Activated CD4-positive, alpha-beta memory T cell treated with anti-CD3 and anti-CD28 coated beads, Interleukin-2, amount 10 ng/mL, durations not matched to agents 7 days and 5 days (primary cell): ENCODE results near the gene CLEC16A. TPM values are rescaled to one million over a fixed set of nuclear protein-coding genes. Genes with fewer than 3 reads are reported as not detected.

Experiments used
- CTCF ChIA-PET: fragments of 350-600 bp; sonication (Branson Sonifier 250); formaldehyde crosslinking; loops from one replicate; lab custom pipeline; 2021; ENCODE audit warnings: antibody characterized with exemption, inconsistent platforms; lab: Charles Lee
- POLR2A ChIA-PET: fragments of 350-600 bp; sonication (Branson Sonifier 250); formaldehyde crosslinking; loops from one replicate; lab custom pipeline; 2021; ENCODE audit warnings: antibody characterized with exemption; lab: Charles Lee
- DNase-seq: peaks from one replicate; pipeline ENCODE4 v3.0.0-alpha.2; 2020
- H3K27ac Mint-ChIP-seq: one replicate; pipeline ENCODE4 v1.8.0; 2021; ENCODE audit warnings: mild to moderate bottlenecking, mixed read lengths
- H3K27me3 Mint-ChIP-seq: one replicate; pipeline ENCODE4 v1.8.0; 2021; ENCODE audit warnings: mixed read lengths
- H3K36me3 Mint-ChIP-seq: one replicate; pipeline ENCODE4 v1.8.0; 2021; ENCODE audit warnings: low read depth, mixed read lengths
- H3K4me1 Mint-ChIP-seq: one replicate; pipeline ENCODE4 v1.8.0; 2021; ENCODE audit warnings: mixed read lengths
- H3K4me3 Mint-ChIP-seq: one replicate; pipeline ENCODE4 v1.8.0; 2021; ENCODE audit warnings: mild to moderate bottlenecking, mixed read lengths
- H3K9me3 Mint-ChIP-seq: one replicate; pipeline ENCODE4 v1.8.0; 2021; ENCODE audit warnings: mixed read lengths
- total RNA-seq, 2 experiments: library from RNA; stranded (reverse); gene quantifications; one replicate each; pipeline ENCODE4 v1.2.3, GENCODE V29; 2021

The CLEC16A gene
- total RNA-seq, 2 experiments from 2014 or later = 30.3 to 32.4 TPM

DNA sequence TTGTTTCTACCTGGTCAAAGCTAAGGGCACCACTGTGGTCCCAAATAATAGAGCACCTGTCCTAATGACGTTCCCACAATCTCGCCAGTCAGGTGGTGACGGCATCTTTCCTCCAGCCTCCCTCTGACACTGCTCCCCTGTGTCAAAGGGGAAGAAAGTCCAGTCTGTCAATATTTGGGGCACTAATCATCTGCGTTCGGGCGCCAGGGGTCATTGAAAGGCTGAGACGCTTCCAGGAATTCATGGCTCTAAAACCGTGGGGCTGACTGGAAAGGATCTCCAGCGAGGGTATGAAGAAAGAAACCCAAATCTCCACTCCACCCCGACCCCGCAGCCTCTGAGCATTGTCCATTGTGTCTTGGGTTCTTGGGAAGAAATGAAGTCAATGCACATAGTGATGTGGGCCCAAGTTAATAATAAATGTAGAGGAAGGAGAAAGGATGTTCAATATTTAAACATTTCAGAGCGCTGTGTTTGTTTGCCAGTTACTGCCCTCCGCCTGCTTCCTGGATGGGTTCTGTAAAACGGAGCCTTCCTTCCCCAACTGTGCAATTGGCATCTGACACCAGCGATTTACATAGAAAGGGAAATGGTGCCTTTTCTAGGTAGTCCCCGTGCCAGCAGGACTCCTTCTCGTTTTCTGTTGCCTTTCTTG, 208.4 kb downstream of the CLEC16A start:
- no peak for DNase-seq
- Mint-ChIP-seq H3K9me3 (no peaks in the 10 kb centered on the region), H3K36me3 (peaks cover 23% of the 10 kb centered on the region), H3K27me3 (no peaks in the 10 kb centered on the region), H3K27ac (no peak overlapping the region), H3K4me1 (peaks cover 50% of the 10 kb centered on the region), H3K4me3 (no peak overlapping the region)
- CTCF ChIA-PET = no interaction called here
- POLR2A ChIA-PET = interaction anchor here (1.2 to 1.7 kb wide), 3 partner anchors 9 to 101 kb away, joined by 3 to 5 read pairs (median 3); no protein-coding TSS in a partner anchor

DNA sequence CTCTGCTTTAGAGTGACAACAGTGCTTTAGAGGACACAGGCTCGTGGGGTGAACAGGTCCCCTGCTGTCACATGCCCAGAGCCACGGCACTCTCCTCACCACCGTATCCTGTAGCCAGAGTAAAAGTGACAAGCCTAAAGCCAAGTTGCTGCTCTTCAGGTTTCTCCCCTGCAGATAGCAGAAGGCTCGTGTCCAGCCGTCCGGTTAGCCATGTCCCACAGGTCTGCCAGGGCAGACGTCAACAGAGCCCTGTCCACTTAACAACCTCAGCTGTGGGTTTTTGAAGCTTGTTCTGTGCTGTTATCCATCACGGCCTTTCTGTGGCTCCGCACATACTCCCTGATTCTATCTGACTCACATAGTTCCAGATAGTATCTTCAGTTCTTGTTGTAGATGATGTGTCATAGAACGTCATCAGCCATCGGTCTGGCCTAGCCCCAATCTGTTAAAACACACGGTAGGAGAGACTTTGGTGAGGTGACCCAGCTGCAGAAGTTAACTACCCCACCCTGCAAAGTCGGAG, 211.0 kb downstream of the CLEC16A start:
- Mint-ChIP-seq H3K4me3 (no peak overlapping the region), H3K27me3 (no peaks in the 10 kb centered on the region), H3K27ac (peak overlapping the region; percentile 72), H3K9me3 (peaks cover 2% of the 10 kb centered on the region), H3K4me1 (peaks cover 67% of the 10 kb centered on the region), H3K36me3 (peaks cover 29% of the 10 kb centered on the region)
- POLR2A ChIA-PET = interaction anchor here (1.0 kb wide), 1 partner anchor 78 kb away, joined by 3 read pairs; no protein-coding TSS in a partner anchor
- DNase-seq = peak; percentile 35
- CTCF ChIA-PET = interaction anchor here (0.6 kb wide), 1 partner anchor 56 kb away, joined by 3 read pairs; no protein-coding TSS in a partner anchor

DNA sequence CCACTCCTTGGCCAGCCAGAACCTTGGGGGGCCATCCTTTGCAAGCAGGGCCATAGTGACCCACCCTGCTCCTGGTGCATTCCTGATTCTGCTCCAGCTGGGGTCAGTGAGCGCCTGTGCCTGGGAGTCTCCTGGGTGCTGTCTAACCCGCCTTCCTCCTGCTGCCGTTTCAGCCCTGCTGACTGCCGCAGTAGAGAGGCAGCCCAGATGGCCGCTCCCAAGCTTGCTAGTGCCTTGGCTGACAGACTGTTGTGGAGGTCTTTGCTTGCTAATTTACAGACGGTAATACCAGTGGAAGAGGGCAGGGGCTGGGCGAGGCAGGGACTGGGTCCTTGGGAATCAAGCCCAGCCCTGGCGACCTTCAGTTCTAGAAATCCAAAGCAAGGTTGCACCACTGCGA, 212.0 kb downstream of the CLEC16A start:
- ChIA-PET CTCF (no interaction called here), POLR2A (interaction anchor here (1.0 kb wide), 2 partner anchors 8 to 69 kb away, joined by 3 read pairs; no protein-coding TSS in a partner anchor)
- Mint-ChIP-seq H3K4me1 (peaks cover 77% of the 10 kb centered on the region), H3K27ac (no peak overlapping the region), H3K9me3 (peaks cover 8% of the 10 kb centered on the region), H3K27me3 (no peaks in the 10 kb centered on the region), H3K4me3 (no peak overlapping the region), H3K36me3 (peaks cover 32% of the 10 kb centered on the region)
- DNase-seq = no peak

DNA sequence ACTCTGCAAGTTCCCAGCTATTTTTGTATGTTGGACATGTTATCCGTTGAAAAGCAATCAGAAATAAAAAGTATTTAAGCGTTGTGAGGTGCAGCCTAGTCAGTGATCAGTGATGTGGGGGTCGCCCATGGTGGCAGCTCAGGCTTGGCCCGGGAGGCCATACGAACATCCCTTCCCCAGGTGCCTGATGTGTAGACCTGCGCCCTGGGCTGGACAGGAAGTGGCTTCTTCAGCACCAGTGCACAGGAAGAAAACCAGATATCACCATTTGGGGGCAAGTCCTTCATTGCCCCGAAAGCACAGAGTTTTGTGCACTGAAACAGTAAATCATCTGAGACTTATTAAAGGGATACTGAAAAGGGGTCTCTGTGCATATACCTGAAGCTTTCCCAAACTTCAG, 212.8 kb downstream of the CLEC16A start:
- Mint-ChIP-seq H3K9me3 (peaks cover 8% of the 10 kb centered on the region), H3K36me3 (peaks cover 32% of the 10 kb centered on the region), H3K4me1 (peaks cover 82% of the 10 kb centered on the region), H3K27me3 (no peaks in the 10 kb centered on the region), H3K4me3 (no peak overlapping the region), H3K27ac (peak overlapping the region; percentile 54)
- ChIA-PET POLR2A (interaction anchor here (1.0 kb wide), 2 partner anchors 8 to 68 kb away, joined by 3 read pairs; no protein-coding TSS in a partner anchor), CTCF (no interaction called here)
- DNase-seq = no peak

DNA sequence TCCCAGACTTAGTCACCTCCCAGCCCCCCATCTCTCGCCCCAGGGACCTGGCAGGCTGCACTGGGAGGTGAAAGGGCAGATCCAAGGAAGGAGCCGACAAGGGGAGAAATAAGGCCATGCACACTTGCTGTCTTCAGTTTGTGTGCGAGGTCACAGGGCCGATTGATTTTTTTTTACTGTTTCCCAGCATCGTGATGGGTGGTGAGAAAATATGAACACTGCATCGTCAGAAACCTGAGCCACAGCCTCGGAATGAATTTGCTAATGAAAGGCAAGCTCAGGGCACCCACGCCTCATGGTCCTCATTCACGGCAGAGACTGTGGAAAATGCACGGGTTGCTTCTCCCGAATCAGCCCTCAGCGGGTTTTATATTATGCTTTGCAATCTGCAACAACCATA, 213.7 kb downstream of the CLEC16A start:
- peaks cover 32% of the 10 kb centered on the region for H3K36me3 Mint-ChIP-seq
- peaks cover 84% of the 10 kb centered on the region for H3K4me1 Mint-ChIP-seq

DNA sequence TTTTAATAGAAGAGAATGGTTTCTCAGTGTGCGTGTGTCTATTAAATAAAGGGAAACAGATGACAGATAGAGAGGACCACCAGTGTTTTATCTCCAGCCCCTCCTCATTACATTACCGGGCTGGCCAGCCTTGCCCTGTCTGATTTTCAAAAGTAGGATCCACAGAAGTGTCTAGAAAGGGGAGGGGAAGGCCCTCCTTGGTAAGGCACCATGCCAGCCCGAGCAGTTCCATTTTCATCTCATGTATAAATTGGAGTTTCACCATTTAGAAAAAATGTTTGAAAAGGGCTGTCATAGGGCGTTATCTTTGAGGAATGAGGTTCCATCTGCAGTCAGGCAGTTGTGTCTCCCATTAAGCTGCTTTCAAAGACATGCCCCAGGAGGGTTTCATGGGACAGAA, 214.9 kb downstream of the CLEC16A start:
- no peak overlapping the region for H3K27ac Mint-ChIP-seq
- peaks cover 37% of the 10 kb centered on the region for H3K36me3 Mint-ChIP-seq
- H3K4me1 Mint-ChIP-seq = peaks cover 84% of the 10 kb centered on the region
- DNase-seq = no peak
- H3K27me3 Mint-ChIP-seq = no peaks in the 10 kb centered on the region
- H3K9me3 Mint-ChIP-seq = peaks cover 8% of the 10 kb centered on the region
- ChIA-PET CTCF (interaction anchor here (1.0 to 3.5 kb wide), 6 partner anchors 52 to 187 kb away, joined by 3 to 19 read pairs (median 4); partner anchors contain the start of gene SOCS1), POLR2A (interaction anchor here (0.9 to 5.1 kb wide), 5 partner anchors 58 to 107 kb away, joined by 4 to 28 read pairs (median 19); partner anchors contain the start of gene SOCS1)
- no peak overlapping the region for H3K4me3 Mint-ChIP-seq

More for the DNA sequence above, 213.7 kb downstream of the CLEC16A start:
- Mint-ChIP-seq H3K27ac (no peak overlapping the region), H3K27me3 (no peaks in the 10 kb centered on the region), H3K4me3 (no peak overlapping the region), H3K9me3 (peaks cover 8% of the 10 kb centered on the region)
- ChIA-PET POLR2A (interaction anchor here (0.9 kb wide), 1 partner anchor 97 kb away, joined by 4 read pairs; the partner anchor contains the start of gene SOCS1), CTCF (no interaction called here)
- no peak for DNase-seq

DNA sequence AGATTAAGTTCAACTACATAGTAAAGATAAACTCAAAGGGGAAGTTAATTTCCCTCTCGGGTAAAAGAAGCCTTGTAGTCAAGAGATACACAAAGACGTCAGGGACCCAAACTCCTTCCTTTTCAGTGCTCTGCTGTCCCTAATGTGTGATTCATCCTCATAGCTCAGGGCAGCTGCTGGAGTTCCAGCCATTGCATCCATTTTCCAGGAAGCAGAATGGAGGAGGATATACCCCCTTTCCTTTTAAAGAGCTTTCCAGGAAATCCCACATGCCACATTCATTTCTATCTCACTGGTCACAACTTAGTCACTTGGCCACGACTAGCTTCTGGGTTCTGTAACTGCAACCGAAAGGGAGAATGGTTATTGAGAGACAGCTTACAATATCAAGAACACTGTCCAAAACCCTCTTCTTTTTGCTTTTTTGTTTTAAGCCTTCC, 216.3 kb downstream of the CLEC16A start:
- ChIA-PET POLR2A (interaction anchor here (0.8 to 5.1 kb wide), 18 partner anchors 9 to 197 kb away, joined by 3 to 28 read pairs (median 4); partner anchors contain the start of gene SOCS1), CTCF (interaction anchor here (0.9 to 3.5 kb wide), 17 partner anchors 16 to 211 kb away, joined by 3 to 19 read pairs (median 4); partner anchors contain the start of gene SOCS1)
- Mint-ChIP-seq H3K4me1 (peaks cover 88% of the 10 kb centered on the region), H3K4me3 (no peak overlapping the region), H3K27me3 (no peaks in the 10 kb centered on the region), H3K36me3 (peaks cover 30% of the 10 kb centered on the region), H3K9me3 (peaks cover 8% of the 10 kb centered on the region), H3K27ac (peak overlapping the region; percentile 70)
- peak; percentile 36 for DNase-seq

DNA sequence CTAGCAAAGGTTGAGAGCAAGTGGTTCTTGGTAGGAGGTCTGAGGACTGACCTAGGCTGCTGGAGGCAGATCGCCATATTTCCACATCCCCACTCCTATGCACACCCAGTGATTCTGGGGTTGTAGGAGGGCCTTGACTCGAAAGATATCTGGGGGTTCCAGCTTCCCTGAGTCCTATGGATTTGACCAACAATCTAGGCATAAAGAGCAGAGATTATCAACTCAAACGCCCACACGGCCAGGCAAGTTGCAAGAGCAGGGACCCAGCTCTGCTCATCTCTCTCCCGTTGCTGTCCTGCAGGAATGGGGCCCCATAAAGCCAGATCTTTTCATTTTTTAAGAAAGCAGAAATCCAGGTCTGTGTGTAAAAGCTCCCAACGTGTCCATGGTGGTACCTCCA, 217.1 kb downstream of the CLEC16A start:
- ChIA-PET CTCF (interaction anchor here (0.9 to 3.5 kb wide), 18 partner anchors 15 to 212 kb away, joined by 3 to 19 read pairs (median 4); partner anchors contain the start of gene SOCS1), POLR2A (interaction anchor here (0.8 to 5.1 kb wide), 18 partner anchors 10 to 198 kb away, joined by 3 to 28 read pairs (median 4); partner anchors contain the start of gene SOCS1)
- H3K4me3 Mint-ChIP-seq = no peak overlapping the region
- H3K27ac Mint-ChIP-seq = peak overlapping the region; percentile 70
- DNase-seq = no peak
- H3K27me3 Mint-ChIP-seq = no peaks in the 10 kb centered on the region
- H3K4me1 Mint-ChIP-seq = peaks cover 91% of the 10 kb centered on the region
- peaks cover 29% of the 10 kb centered on the region for H3K36me3 Mint-ChIP-seq
- peaks cover 8% of the 10 kb centered on the region for H3K9me3 Mint-ChIP-seq

DNA sequence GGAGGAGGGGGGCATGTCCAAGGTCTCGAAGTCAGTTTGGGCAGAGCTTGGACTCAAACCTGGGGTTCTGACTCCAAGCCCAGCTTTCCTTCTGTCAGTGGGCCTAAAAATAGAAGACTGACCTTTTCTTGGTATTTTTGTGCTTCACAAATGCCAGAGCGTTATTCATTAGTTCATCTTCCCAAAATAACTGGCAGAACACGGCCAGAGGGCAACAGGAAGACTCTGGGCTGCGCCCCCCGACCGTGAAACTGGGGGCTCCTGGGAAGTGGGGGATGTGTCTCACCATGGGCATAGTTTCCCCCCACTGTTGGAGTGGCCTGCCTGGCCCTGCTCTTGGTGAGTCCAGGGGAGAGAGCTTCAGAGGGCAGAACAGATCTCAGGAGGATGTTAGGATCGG, 217.6 kb downstream of the CLEC16A start:
- Mint-ChIP-seq H3K27me3 (no peaks in the 10 kb centered on the region), H3K4me3 (no peak overlapping the region), H3K4me1 (peaks cover 88% of the 10 kb centered on the region), H3K27ac (peak overlapping the region; percentile 70), H3K9me3 (peaks cover 8% of the 10 kb centered on the region), H3K36me3 (peaks cover 33% of the 10 kb centered on the region)
- DNase-seq = no peak
- CTCF ChIA-PET = interaction anchor here (0.9 to 3.5 kb wide), 7 partner anchors 59 to 189 kb away, joined by 3 to 19 read pairs (median 4); partner anchors contain the start of gene SOCS1
- POLR2A ChIA-PET = interaction anchor here (0.9 to 5.1 kb wide), 16 partner anchors 9 to 199 kb away, joined by 3 to 28 read pairs (median 6); partner anchors contain the start of gene SOCS1

DNA sequence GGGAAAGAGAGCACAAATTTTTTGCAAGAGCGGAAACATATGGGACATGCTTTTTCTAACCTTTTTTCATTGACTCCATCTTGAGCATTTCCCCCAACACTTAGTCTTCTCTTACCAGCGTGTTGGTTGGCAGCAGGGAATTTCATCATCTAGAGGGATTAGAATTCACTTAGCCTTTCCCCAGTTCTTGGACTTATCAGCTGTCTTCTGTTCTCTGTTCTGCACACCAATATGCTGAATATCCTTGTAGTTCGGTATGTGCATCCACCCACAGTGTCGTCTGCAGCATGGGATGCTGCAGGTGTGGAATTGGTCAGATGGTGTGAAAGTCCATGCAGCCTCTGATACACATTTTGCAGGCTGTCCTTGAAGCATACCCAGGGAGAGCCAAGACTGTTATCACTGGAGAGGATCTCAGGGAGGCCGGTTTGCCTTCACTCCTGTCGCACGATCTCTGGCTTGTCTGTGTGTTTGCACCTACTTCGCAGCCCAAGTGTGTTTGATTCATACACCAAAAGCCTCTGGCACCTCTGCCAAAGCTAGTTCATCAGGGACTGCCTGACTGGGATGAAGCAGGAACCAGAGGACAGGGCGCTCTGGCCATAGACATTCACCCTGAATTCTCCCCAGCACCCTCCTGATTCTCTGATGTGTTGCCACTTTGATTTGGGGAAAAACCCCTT, 218.4 kb downstream of the CLEC16A start:
- CTCF ChIA-PET = interaction anchor here (1.2 to 3.5 kb wide), 2 partner anchors 93 to 180 kb away, joined by 3 to 19 read pairs; partner anchors contain the start of gene SOCS1
- POLR2A ChIA-PET = interaction anchor here (1.0 to 5.1 kb wide), 10 partner anchors 9 to 197 kb away, joined by 3 to 28 read pairs (median 6); partner anchors contain the start of gene SOCS1
- peaks cover 83% of the 10 kb centered on the region for H3K4me1 Mint-ChIP-seq
- H3K27me3 Mint-ChIP-seq = no peaks in the 10 kb centered on the region
- H3K9me3 Mint-ChIP-seq = peaks cover 8% of the 10 kb centered on the region
- peaks cover 40% of the 10 kb centered on the region for H3K36me3 Mint-ChIP-seq
- H3K27ac Mint-ChIP-seq = no peak overlapping the region
- no peak for DNase-seq
- no peak overlapping the region for H3K4me3 Mint-ChIP-seq

DNA sequence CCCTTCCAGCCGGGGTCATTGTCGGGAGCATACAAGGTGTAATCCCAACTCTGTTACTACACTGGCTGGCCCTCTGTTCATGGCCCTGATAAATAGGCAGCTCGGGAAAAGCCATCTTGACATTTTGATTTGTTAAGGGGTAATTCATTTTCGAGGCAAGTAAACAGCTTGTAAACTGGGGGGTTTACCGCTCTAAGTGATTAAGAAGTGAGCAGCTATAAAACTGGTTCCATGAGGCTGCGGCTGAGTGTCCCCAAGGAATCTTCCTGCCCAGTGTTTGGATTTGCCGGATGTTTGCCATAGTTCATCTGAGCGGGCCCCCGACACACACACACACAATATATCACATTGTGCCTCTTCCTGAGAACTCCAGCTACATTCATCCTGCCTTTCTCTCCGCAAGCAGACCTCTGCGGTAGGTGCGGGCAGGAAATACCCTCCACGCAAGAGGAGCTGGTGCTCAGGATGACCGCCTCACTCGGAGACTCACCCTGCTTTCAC, 219.4 kb downstream of the CLEC16A start:
- H3K27ac Mint-ChIP-seq = no peak overlapping the region
- no peaks in the 10 kb centered on the region for H3K27me3 Mint-ChIP-seq
- no peak for DNase-seq
- peaks cover 8% of the 10 kb centered on the region for H3K9me3 Mint-ChIP-seq
- ChIA-PET POLR2A (interaction anchor here (1.0 to 5.1 kb wide), 5 partner anchors 13 to 112 kb away, joined by 3 to 28 read pairs (median 5); partner anchors contain the start of gene SOCS1), CTCF (interaction anchor here (0.7 to 1.0 kb wide), 2 partner anchors 12 to 90 kb away, joined by 3 read pairs; no protein-coding TSS in a partner anchor)
- no peak overlapping the region for H3K4me3 Mint-ChIP-seq
- peaks cover 77% of the 10 kb centered on the region for H3K4me1 Mint-ChIP-seq
- peaks cover 45% of the 10 kb centered on the region for H3K36me3 Mint-ChIP-seq
